ENCODE measurements around the gene TTLL11.

TTLL11 gene

DNA sequence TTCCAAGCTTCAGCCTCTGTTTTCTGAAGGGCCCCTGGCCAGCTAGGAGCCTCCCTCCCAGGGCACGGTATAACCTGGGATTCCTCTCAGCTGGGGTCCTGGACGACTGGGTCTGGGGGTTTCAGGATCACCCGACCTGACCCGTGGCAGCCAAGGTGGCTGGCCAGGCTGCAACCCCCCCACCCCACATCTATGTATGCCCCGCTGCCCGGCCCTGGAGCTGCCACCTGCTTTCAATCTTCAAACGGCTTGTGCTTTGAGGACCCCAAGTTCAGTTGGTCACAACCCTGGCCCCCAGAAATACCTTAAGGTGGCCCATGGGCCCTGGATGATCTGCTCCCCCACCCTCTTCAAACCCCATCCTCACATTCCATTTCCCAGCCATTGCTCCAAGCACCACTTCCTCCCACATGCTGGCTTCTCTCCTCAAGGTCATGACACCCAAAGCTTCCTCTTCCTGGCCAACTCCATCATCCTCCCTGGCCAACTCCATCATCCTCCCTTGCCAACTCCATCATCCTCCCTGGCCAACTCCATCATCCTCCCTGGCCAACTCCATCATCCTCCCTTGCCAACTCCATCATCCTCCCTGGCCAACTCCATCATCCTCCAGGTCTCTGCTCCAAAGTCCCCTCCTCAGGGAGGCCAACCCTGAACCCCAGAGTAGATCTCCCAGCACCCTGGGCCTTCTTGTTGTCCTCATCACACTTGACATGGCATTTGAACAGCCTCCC is 17.2 kb upstream of the TTLL11 start:
- no peak for DNase-seq (ENCODE audit: low spot score)

DNA sequence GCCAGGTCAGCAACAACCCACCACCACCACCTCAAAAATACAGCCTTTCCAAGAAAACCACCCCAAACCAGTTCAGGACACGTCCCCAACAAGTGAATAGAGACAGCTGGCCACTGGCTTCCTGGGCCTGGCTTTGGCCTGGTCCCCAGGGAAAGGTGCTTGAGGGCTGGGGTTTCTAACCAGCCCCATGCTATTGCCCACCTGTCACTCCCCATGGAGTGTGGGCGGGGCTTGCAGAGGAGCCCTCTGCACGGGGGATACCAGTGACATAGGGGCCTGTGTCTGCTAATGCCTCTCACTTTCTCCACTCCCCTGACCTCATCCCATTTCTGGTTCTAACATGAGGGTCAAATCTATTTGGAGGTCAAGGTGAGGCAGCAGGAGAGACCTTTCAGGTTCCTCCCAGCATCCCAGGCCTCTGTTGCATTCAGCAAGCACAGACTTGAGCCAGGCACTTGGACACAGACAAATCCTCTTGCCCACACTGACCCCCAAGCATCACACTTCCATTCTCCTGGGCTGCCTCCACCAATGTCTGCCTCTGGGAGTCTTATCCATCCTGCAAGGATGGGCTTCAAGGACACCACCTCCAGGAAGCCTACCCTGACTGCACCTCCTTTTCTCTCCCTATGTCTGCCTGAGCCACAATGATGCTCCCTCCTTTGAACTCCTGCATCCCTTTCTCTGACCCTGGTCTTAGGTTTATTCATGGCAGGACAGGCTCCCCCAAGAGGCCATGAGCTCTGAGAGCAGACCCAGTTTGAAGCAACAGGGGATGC is 16.1 kb upstream of the TTLL11 start:
- no peak for DNase-seq (ENCODE audit: low spot score)

DNA sequence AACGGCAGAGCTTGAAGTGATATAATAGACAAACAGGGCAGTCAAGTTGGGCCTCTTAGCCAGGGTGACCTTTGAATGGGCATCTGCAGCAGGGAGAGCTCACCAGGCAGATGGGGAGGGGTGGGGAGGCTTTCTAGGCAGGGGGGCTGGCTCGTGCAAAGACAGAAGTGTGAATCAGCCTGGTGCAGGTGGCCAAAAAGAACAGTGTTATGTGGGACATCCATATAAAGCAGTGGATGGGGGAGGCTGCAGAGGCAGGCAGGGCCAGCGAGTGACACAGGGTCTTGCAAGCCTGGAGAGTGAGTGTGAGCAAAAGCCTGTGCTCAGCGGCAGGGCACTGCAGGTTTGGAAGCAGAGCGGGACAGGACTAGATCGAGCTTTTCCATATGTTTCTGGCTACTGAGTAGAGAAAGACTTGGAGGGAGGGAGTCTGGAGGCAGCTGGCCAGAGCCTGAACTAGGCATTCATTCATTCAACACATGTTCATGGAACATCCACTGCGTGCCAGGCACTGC is 14.2 kb upstream of the TTLL11 start:
- no peak for DNase-seq (ENCODE audit: low spot score)

DNA sequence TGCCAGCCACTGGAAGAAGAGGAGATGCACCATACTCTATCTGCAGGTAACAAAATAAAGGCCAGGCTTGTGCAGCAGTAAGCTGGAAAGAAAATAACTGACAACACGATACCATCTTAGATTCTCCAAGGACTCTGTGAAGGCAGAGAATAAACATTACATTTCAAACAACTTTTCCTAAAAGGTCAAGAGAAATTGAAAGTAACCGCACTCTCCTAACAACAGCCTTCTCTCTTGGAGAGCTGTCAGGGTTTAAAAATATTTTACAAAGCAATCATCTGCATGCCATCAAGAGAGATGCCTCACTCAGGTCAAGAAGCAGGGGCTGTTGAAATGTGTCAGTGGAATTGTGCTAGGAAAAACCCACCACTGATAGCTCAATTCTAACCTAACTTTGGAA is 13.5 kb upstream of the TTLL11 start:
- DNase-seq (ENCODE audit: low spot score) = no peak

DNA sequence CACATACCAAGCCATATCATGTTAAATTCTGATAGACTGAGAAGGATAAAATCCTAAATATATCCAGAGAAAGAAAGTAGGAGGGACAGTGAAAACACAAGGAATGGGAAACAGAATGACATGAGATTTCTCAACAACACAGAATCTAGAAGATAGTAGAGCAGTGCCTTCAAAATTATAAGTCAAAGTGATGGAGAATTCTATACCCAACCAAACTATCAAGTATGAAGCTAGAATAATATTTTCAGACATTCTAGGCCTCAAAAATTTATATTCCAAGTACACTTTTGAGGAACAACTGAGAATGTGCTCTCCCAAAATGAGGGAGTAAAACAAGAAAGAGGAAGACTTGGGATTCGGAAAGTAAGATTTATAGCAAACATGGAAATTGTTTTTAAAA is 10.9 kb upstream of the TTLL11 start:
- no peak for DNase-seq (ENCODE audit: low spot score)

DNA sequence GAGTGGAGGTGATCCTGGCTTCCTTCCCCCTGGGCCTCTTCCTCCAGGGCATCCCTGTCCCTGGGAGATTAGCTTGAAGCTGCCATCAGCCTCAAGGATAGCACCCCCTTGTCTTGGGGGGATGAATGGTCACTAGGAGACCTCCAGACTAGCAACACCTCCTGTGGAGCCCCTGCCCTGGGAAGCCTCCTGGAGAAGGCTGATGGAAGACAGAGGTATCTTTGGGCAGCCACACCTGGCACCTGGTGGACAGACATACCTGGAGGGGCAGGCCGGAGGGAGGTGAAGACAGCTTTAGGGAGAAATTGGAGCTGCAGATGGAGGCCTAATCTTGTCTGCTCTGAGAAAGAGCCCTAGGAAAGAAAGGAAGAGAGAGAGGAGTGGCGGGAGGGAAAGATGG is 9.0 kb upstream of the TTLL11 start:
- no peak for DNase-seq (ENCODE audit: low spot score)

DNA sequence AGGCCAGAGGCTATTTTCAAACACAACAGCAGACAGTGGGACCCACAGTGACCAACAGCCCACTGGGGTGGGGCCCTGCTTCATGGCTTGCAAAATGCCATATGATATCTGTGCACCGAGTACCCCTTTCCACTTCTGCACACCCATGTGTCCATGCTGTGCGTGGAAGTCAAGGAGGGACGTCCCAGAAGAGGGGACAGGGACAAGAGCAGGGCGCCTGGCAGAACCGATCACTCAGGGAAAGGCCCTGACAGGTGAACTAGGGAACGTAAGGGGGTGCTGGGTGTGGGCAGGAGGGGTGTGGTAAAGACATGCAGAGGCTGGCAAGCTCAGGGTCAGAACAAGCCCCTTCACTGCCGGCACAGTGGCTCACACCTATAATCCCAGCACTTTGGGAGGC is 7.6 kb upstream of the TTLL11 start:
- DNase-seq (ENCODE audit: low spot score) = no peak

DNA sequence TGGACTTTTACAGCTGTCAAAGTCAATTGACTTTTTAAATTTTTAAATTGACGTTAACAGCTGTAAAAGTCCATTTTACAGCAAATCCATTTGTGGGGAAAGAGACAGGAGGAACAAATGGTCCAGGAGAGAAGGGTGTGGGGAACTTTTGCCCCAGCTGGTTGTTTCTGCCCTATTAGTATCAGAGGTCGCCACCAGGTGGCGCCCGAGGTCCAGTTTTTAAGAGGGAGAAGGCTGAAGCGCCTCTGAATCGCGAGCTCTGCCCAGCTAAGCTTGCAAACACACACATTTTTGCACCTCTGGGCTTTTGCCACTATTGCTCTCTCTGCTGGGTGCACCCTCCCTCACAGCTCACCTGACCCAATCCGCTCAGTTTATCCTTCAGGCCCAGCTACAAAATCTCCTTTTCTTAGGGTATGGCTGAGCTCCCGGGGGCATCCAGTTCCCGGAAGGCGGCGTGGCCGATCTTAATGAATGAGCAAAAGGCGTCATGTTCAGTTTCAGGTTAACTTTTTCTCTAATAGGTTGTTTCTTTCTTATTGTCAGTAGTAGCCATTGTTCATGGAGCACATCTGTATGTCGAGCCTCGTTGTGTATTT is 6.3 kb upstream of the TTLL11 start:
- DNase-seq (ENCODE audit: low spot score) = peak; percentile 48

DNA sequence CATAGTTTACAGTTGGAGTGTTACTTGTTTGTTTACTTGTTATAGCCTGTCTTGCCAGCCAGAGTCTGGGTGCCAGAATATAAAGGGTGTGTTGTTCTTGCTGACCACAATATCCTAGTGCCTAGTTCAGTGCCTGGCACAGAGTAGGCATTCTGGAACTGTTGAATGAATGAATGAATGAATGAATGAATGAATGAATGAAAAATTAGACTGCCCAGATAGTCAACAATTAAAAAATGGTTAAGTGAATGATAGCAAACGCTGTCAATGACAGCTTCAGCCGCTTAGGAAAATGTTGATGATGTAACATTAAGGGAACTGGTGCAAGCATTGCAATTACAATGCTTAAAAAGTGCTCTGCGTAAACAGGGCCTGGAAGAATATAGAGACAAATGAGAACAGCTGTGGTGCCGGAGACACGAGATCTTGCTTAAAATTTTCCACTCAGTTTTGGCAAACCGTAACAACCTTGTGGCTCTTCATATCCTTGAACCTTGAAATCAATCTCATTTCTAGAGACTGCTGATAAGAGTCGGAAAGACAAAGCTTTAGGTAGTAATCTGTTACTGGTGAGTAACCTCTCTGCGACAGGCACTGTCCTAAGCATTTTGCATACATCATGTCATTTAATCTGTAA is 4.7 kb upstream of the TTLL11 start:
- DNase-seq (ENCODE audit: low spot score) = no peak

DNA sequence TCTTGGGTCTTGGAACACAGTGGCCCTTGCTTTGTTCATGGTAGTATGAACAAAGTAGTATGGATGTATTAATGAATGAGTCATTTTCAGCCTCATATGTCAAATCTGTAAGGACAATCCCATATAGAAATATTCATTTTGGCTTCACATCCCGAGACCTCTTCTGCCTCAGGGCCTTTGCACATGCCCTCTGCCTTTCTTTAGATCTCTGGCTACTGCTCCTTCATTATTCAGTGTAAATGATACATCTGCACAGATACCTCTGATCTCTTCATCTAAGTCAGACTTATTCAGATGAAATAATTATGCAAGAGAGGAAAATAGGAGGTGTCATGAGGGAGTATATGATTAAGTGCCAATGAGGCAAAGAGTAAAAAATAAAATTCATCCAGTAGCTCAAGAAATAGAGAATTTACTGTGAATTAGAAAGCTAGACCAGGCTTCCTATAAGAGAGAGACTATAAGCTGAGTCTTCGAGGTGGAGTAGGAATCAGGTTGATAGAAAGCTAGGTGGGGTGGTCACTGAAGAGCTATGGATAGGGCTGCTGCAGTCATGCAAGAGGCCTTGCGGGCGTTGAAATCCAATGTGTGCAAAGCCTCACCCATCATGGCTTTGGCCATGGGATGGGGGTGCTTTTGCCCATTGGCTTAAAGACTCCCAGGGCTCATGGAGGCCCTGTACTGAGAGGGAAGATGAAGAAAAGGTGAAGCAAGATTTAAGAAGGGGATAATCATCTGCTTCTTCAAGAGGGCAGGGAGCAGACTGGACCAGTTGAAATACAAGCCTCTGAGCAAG is 3.7 kb upstream of the TTLL11 start:
- no peak for DNase-seq (ENCODE audit: low spot score)

DNA sequence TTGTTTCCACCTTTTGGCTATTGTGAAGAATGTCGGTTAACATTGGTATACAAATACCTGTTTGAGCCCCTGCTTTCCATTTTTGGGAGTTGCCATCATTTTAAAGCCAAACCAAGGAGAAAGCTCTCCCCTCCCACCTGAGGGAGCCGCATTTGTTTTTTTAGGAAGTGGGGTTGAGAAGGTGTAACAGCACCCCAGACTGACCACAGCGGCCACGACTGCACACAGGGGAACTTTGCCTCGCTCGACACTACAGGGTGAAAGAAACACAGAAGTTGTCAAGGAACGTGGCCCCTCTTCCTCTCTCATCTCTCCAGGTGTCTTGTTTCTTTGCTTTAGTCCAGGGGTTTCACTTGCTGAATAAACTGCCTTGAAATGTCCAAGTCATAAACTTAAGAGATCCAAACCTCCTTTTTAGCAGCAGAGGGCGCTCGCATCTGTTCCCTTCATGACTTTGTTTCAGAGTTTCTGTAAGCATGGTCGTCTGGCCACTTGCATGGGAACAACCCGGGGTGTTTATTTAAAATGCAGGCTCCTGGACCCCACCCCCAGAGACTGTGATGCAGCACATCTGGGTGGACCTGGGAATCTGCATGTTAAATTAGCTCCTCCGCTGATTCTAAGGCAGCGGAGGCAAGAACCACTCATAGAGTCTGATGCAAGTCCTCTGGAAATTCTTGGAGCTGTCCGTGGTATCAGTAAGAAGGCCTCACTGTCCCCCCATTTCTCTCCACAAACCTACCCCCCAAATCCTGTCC is 2.1 kb upstream of the TTLL11 start:
- DNase-seq (ENCODE audit: low spot score) = peak; percentile 52

DNA sequence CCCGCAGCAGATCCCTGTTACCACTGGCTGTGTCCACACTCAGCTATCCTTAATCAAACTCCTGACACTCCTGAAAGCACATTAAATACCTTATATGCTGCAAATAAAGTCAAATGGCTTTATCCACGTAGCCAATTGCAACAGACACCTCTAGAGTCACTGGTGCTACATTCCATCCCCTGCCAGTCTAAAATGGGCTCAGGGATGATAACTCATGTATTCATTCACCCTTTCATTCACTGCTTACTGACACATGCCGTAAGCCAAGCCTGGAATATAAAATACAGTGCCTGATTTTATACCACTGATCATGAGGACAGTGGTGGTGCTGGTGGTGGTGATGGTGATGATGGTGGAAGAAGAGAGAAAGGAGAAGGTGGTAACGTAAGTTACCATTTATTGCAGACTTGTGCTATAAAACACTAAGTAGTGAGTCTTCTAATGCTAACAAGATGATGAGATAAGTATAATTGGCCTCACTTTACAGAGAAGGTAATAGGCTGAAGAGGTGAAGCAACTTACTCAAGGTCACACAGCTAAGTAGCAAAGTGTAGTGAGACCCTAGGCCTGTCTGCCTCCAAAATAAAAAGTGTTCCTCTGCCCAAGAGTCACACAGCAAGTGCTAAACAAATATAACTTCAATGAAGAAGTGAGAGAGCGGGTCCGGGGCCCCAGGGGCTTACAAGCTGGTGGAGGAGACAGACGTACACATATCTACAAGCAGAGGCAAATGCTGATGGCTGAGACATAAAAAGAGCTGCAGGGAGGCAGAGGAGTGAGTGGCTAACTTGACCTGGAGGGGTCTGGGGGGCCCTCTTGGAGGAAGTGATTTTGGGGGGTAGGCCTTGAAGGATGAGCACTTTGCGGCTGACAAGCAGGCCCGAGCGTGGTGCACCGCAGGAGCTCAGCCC is 1.2 kb downstream of the TTLL11 start:
- DNase-seq (ENCODE audit: low spot score) = no peak

DNA sequence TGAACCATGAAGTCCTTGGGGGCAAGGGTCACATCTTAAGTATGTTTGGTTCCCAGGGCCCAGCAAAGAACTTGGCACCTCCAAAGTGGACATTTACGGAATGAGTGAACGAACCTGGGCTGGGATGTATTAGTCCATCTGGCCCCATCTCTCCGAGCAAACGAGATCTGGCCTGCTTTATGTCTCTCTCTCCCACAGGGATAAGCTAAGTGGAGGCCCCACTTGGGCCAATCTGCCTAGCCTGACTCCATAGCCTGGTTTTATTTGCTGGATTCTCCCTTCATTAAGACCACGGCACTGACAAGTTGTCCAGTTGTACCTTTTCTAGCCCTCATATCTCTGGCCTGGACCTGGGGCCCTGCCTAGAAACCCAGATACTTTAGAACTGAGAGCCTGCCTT is 2.1 kb downstream of the TTLL11 start:
- no peak for DNase-seq (ENCODE audit: low spot score)

DNA sequence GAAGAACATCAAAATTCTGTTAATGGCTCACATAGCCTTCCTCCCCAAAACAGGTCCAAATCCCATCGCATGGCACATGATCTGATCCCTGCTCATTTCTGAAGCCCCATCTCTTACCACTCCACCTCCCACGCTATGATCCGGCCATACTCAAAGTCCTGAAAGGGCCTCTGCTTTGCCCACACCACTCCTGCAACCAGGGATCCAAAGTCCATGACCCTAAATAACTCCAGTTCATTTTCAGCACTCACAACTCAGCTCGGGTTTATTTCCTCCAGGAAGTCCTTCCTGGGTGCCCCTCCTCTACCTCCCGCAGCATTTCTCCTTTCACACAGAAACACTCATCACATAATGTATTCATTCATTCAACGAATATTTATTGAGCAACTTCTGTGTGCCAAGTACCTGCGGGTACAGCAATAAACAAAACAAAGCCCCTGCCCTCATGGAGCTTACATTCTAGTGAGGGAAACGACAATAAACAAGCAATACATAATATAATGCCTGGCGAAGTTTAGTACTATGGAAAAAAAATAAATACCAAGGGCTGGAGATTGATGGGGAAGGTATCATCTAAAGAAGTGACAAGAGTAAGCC is 2.7 kb downstream of the TTLL11 start:
- DNase-seq (ENCODE audit: low spot score) = no peak

DNA sequence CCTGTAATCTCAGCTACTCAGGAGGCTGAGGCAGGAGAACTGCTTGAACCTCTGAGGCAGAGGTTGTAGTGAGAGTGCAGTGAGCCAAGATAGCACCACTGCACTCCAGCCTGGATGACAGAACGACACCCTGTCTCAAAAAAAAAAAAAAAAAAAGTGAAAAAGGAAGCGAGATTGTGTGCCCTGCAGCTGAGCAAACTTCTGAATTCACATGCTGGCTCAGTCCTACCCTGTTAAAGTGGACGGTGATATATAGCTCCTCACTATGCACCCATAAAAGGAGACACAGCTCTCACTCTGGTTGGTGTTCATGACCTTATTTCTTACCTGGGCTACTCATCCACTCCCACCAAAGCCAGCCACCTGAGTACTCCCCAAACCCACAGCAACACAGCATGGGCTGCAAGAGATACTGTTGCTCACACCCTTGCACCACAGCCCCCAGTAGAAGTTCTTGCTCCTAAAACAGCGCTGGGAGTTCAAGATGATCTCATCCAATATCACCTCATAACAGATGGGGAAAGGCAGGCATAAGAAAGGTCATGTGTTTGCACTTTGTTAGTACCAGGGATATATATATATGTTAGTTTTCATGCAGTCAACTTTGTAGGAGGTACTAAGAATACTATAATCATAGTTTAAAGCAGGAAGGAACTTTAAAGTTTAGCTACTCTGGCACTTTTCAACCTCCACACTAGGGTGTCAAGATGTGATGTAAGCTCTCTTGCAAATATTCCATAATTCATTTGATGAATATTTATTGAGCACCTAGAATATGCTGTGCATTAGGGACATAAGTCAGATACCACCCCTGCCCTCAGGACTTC is 4.0 kb downstream of the TTLL11 start:
- DNase-seq (ENCODE audit: low spot score) = no peak

DNA sequence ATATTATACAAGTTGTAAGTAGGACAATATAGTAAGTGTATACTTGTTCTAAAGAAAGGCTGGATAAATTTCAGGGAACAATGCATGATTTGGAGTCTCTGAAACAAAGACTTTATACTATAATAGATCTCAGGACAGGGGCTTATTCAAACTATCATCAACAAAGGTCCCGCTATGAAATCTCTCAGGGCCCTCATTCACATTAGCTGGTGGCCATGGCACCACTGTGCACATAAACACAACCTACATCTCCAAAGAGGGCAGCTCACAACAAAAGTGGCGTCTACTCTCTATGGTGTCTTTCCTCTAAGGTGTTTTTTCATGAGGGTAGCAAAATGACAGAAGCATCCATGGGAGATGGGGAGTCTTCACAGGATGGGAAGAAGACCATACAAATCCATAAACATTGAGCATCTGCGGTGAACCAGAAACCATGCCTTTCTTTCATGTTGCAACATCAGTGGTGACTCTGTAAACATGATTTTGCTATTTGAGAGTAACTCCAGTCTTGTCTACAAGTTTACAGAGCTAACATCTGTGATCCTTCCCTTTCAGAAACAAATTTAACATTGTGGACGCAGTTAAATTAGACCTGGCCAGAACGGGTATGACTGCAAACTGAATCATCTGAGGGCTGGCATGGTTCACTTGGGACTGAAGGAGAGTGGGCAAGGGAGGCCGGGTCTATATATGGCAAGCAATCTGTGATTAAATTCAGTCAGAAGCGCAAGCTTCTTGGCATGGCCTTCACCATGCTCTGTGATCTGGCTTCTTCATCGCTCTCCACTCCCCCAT is 5.5 kb downstream of the TTLL11 start:
- DNase-seq (ENCODE audit: low spot score) = no peak

DNA sequence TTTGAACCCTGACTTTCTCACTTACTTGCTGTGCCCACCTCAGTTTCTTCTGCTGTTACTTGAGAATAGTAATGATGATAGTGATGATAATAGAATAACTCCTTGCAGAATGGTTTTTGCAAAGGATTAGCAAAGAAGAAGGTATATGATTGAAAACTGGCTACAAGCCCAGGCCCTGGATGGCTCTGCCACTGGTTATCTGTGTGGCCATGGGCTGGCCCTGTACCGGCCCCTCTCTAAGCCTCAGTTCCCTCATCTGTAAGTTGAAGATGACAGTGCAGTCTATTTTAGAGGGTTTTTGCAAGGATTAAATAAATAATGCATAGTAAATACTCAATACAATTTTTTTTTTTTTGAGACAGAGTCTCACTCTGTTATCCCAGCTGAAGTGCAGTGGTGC is 6.2 kb downstream of the TTLL11 start:
- no peak for DNase-seq (ENCODE audit: low spot score)

DNA sequence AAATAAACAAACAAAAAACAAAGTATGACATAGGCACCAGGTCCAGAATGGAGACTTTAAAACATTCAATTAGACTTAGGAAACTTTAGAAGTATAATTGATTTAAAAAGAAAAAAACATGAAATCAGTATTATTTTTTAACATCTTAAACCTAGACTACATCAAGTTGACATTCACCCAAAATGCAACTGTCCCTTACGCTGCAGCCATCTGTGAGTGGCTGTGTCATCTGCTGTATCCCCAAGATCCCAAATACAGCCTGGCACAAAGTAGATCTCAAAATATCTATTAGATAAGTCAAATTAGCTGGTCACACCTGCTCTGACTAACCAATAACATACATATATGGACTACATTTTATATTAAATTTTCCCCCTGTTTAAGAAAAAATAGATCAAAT is 7.8 kb downstream of the TTLL11 start:
- DNase-seq (ENCODE audit: low spot score) = no peak

Data from kidney capillary endothelial cell (primary cell).